ENCODE results near the gene NOXA1. TPM values are rescaled to one million over a fixed set of nuclear protein-coding genes. Genes with fewer than 3 reads are reported as not detected.

The NOXA1 gene
- total and polyA plus RNA-seq, 2 of the 8 experiments (the other 6 are each of a cell fraction or from before 2014, with no cell fraction given), result 0.34 to 0.91 TPM

GRCh38 chr9:137480686-137481683 is 57.8 kb downstream of the NOXA1 start:
- Histone ChIP-seq H3K79me1 (ENCODE audit: low read depth, low read length) (no peaks in the 10 kb centered on the region), H3K79me2 (ENCODE audit: control insufficient read depth in 1 of 2, insufficient read depth in 2 of 2, low read length in 2 of 2) (no peaks in the 10 kb centered on the region), H4K20me1 (replicated peaks in 1 of 2; ENCODE audit: control insufficient read depth in 1 of 2, insufficient read depth in 2 of 2, low read length in 2 of 2) (no peaks in the 10 kb centered on the region), H3K56ac (replicated peaks; ENCODE audit: insufficient read length, low read depth, low read length) (no peak overlapping the region), H3K9ac (replicated peaks in 1 of 4; ENCODE audit: extremely low read depth in 1 of 4, low read depth in 3 of 4, low read length in 3 of 4) (no peak overlapping the region), H3K14ac (ENCODE audit: insufficient read length) (no peak overlapping the region), H2AFZ (ENCODE audit: low read length) (no peak overlapping the region), H3K4me2 (ENCODE audit: insufficient read depth in 1 of 2, low read depth in 2 of 2, low read length in 2 of 2) (no peak overlapping the region), H4K91ac (replicated peaks; ENCODE audit: insufficient read length, low read length) (no peak overlapping the region), H3K23ac (ENCODE audit: insufficient read length) (no peak overlapping the region), H3K4me3 (ENCODE audit: extremely low read depth in 1 of 4, insufficient read depth in 2 of 4, low read depth in 3 of 4, low read length in 4 of 4) (no peak overlapping the region), H3K27ac (ENCODE audit: low read depth, low read length) (no peak overlapping the region), H3K18ac (ENCODE audit: extremely low read depth, low read length) (no peak overlapping the region; the same call in 1 of the 2 replicates), H3K4me1 (replicated peaks in 1 of 4; ENCODE audit: control insufficient read depth in 3 of 4, insufficient read depth in 4 of 4, low read length in 3 of 4) (no peaks in the 10 kb centered on the region; a peak in 2 of 7 replicates), H3K23me2 (ENCODE audit: low read depth, low read length) (no peaks in the 10 kb centered on the region), H4K5ac (ENCODE audit: insufficient read length, low read depth, low read length) (no peak overlapping the region), H3K27me3 (replicated peaks in 1 of 4; ENCODE audit: control insufficient read depth in 3 of 4, extremely low read depth in 1 of 4, insufficient read depth in 3 of 4, low read length in 3 of 4) (no peaks in the 10 kb centered on the region; a peak in 1 of 7 replicates), H3K4ac (replicated peaks; ENCODE audit: insufficient read length, low read depth, low read length) (no peak overlapping the region), H3K9me3 (ENCODE audit: insufficient read depth in 2 of 2, low read depth in 1 of 2, low read length in 1 of 2) (peaks cover 0 to 4% of the 10 kb centered on the region in 2 experiments; a peak in 1 of 4 replicates), H2BK20ac (ENCODE audit: low read length) (no peak overlapping the region), H2BK12ac (ENCODE audit: low read depth, low read length) (no peak overlapping the region), H2AK5ac (ENCODE audit: low read depth, low read length) (no peak overlapping the region; the same call in 1 of the 2 replicates), H2BK15ac (ENCODE audit: low read length) (no peak overlapping the region), H2BK120ac (replicated peaks; ENCODE audit: low read depth, low read length) (no peak overlapping the region), H2BK5ac (ENCODE audit: low read depth, low read length) (peak overlapping the region; percentile 52; the same call in 1 of the 2 replicates), H3K36me3 (ENCODE audit: control insufficient read depth in 2 of 4, insufficient read depth in 4 of 4, low read length in 3 of 4) (no peaks in the 10 kb centered on the region), H4K8ac (ENCODE audit: extremely low read depth, insufficient read depth, low read length) (no peak overlapping the region; the same call in none of the 2 replicates)
- CTCF ChIA-PET (ENCODE audit: partially characterized antibody), result interaction anchor here (1.0 to 1.3 kb wide), 2 partner anchors 30 to 58 kb away, joined by 3 to 4 read pairs; partner anchors contain the start of genes EXD3 and NOXA1
- no peak for TF ChIP-seq KDM1A (IDR thresholded peaks at IDR 0.05; ENCODE audit: borderline replicate concordance, low read length)
- no peak for TF ChIP-seq KDM4A (IDR thresholded peaks at IDR 0.05; ENCODE audit: low read depth, low read length, severe bottlenecking)
- TF ChIP-seq, protein P1, sequence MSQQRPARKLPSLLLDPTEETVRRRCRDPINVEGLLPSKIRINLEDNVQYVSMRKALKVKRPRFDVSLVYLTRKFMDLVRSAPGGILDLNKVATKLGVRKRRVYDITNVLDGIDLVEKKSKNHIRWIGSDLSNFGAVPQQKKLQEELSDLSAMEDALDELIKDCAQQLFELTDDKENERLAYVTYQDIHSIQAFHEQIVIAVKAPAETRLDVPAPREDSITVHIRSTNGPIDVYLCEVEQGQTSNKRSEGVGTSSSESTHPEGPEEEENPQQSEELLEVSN (IDR thresholded peaks at IDR 0.05), result no peak
- TF ChIP-seq NANOG (IDR thresholded peaks at IDR 0.05; ENCODE audit: insufficient read depth, low read depth, low read length, poor library complexity, severe bottlenecking), result no peak
- no peak for TF ChIP-seq TAF1 (IDR thresholded peaks at IDR 0.05; ENCODE audit: low read depth, low read length)
- no peak for TF ChIP-seq TAF7 (optimal IDR thresholded peaks at IDR 0.05; ENCODE audit: borderline replicate concordance, low read depth, low read length)
- TF ChIP-seq EZH2 (IDR thresholded peaks at IDR 0.05; ENCODE audit: low read depth, low read length, severe bottlenecking), result no peak
- TF ChIP-seq RFX5 (IDR thresholded peaks at IDR 0.05; ENCODE audit: borderline replicate concordance, low read depth, low read length), result no peak
- no peak for TF ChIP-seq CEBPB (IDR thresholded peaks at IDR 0.05; ENCODE audit: low read depth, low read length)
- WGBS, 2 experiments (ENCODE audit: extremely low coverage in 1 of 2, insufficient coverage in 1 of 2, insufficient read length in 1 of 2, insufficient replicate concordance in 2 of 2, low coverage in 1 of 2, low lambda C conversion rate in 2 of 2, missing lambda C conversion rate in 1 of 2), result 91% methylated on average over 34 of the region's 38 CpGs; no CpG with 5 or more reads in 1 of the 2 experiments
- POLR2A ChIA-PET (ENCODE audit: partially characterized antibody), result no interaction called here
- FAIRE-seq (no peak), DNase-seq (ENCODE audit: low read depth in 1 of 2, low spot score in 2 of 2) (no peak)
